ENCODE data around the gene TMED1.

- TF ChIP-seq, protein P1, sequence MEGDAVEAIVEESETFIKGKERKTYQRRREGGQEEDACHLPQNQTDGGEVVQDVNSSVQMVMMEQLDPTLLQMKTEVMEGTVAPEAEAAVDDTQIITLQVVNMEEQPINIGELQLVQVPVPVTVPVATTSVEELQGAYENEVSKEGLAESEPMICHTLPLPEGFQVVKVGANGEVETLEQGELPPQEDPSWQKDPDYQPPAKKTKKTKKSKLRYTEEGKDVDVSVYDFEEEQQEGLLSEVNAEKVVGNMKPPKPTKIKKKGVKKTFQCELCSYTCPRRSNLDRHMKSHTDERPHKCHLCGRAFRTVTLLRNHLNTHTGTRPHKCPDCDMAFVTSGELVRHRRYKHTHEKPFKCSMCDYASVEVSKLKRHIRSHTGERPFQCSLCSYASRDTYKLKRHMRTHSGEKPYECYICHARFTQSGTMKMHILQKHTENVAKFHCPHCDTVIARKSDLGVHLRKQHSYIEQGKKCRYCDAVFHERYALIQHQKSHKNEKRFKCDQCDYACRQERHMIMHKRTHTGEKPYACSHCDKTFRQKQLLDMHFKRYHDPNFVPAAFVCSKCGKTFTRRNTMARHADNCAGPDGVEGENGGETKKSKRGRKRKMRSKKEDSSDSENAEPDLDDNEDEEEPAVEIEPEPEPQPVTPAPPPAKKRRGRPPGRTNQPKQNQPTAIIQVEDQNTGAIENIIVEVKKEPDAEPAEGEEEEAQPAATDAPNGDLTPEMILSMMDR (IDR thresholded peaks at IDR 0.05) = no peak
- TF ChIP-seq POLR2A (IDR thresholded peaks at IDR 0.05) (no peak), POLR2AphosphoS5 (IDR thresholded peaks at IDR 0.05) (no peak)
Measured at GRCh38 chr19:10826231-10826630, 9.8 kb downstream of the TMED1 start.

Measured in stomach (tissue), 4 donors.